GM19463 (cell line): Measurements from ENCODE around the gene BRI3BP.
"Not testable (repeated sequence)": the region's sequence is repeated elsewhere in the genome, so short reads cannot be mapped to it uniquely, and the experiment has no call there.

ENCODE experiments used
- ATAC-seq: cut with Tn5 transposase; IDR thresholded peaks from one replicate; pipeline ENCODE4 v1.9.1; 2021; ENCODE audit warnings: mild to moderate bottlenecking, moderate library complexity; ENCODE audit not compliant: unreplicated experiment

Gene BRI3BP

GRCh38 chr12:125018356-125018755 is 24.9 kb downstream of the BRI3BP start:
- no peak for ATAC-seq

DNA sequence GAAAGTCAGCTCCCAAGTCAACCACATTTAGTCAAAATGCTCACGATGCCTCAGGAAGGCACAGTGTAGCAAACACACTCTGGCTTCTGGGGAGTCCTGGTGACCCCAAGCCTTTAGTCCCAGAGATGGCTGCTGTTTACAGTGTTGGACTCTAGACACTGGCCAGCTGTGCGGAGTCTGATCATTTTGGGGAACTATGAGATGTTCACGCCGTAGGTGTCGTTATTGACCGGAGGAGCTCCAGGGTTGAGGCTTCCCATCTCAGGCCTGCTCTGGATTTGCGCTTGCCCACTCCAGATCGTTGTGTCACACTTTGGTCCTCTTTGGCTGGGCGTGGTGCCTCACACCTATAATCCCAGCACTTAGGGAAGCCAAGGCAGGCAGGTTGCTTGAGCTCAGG is 27.7 kb downstream of the BRI3BP start:
- ATAC-seq: no peak

DNA sequence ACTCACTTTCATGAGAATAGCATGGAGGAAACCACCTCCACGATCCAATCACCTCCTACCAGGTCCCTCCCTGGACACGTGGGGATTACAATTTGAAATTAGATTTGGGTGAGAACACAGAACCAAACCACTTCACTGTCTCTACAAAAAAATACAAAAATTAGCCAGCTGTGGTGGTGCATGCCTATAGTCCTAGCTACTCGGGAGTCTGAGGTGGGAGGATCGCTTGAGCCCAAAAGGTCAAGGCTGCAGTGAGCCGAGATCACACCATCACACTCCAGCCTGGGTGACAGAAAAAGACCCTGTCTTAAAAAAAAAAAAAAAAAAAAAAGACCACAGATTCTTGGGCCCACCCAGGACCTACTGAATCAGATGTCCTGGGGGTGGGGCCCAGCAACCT is 28.3 kb downstream of the BRI3BP start:
- no peak for ATAC-seq

- ATAC-seq: no peak
These were observed 29.6 kb downstream of the BRI3BP start for GRCh38 chr12:125023065-125023464.

GRCh38 chr12:125024949-125025563 is 31.6 kb downstream of the BRI3BP start:
- no peak for ATAC-seq

DNA sequence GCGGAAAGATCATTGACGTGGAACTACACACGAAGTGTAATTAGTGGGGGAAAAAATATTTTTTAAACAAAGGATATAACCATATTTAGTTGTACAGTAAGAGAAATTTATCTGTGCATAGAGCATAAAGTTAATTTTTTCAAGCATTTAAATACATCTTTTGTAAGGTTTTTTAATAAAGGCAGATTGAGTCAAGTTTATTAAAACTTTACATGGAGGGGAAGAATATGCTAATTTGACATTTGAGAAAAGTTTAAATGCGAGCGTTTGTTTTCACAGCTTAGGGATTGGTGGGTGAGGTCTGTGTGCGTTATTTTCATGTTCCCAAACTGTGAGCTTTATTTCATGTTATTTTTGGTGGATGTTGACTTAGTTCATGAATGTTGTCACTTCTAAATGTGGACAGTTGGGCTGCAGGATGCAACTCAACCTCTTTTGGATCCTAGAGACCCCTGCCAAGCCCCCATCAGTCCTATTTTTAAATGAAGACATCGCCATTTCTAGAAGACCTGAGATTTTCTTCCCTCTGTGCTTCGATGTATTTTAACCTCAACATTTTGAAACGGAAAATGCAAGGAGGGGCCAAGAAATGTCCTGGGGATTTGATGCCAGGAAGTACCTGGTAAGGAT is 32.3 kb downstream of the BRI3BP start:
- ATAC-seq: no peak

DNA sequence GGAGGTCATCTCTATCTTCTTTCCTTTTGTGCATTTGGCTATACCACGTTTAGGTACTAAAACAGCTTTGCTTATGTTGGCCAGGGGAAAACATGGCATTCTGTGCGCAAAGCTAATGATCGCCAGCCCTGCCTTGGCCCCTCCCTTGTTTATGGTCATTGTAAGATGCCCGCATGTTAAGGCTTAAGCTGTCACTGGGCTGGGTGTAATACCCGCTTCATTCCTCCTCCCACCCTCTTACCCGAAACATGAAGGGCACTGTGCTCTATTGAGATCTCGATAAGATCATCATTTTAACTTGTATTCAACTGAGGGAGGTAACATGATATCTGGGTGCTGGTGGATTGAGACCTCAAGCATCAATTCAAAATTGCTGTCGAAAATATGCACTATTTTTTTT is 34.7 kb downstream of the BRI3BP start:
- no peak for ATAC-seq

- no peak for ATAC-seq
These were observed 36.4 kb downstream of the BRI3BP start for GRCh38 chr12:125029761-125030358.

DNA sequence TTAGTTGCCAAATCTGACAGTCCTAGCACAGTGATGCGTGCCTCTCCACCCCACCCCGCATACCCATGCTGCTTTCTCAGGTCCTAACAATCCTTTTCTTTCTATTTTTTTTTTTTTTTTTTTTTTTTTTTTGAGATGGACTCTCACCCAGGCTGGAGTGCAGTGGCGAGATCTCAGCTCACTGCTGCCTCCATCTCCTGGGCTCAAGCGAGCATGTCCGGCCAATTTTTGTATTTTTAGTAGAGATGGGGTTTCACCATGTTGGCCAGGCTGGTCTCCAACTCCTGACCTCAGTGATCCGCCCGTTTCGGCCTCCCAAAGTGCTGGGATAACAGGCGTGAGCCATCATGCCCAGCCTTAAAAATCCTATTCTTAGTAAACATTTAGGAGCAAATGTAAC is 38.0 kb downstream of the BRI3BP start:
- ATAC-seq: not testable (repeated sequence)

- no peak for ATAC-seq
These were observed 39.2 kb downstream of the BRI3BP start for GRCh38 chr12:125032466-125033152.

DNA sequence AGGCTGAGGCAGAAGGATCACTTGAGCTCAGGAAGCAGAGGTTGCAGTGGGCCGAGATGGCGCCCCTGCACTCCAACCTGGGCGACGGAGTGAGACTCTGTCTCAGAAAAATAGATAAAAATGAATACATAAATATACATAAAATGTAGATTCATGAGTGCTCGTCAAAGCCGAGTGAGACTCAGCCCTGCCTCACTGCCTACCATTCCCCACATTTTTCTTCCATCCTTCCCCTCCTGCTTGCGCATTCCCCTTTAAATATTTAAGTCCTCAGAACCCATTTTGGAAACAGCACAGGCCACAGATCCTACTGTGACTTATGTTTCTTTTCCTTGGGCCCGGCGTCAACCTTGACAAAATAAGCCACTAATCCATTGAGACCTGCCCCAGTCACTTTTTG is 39.8 kb downstream of the BRI3BP start:
- ATAC-seq: no peak

GRCh38 chr12:125038976-125039625 is 45.7 kb downstream of the BRI3BP start:
- ATAC-seq: no peak

GRCh38 chr12:125049093-125049458 is 55.6 kb downstream of the BRI3BP start:
- no peak for ATAC-seq

- ATAC-seq: no peak
These were observed 57.0 kb downstream of the BRI3BP start for GRCh38 chr12:125050446-125050845.

GRCh38 chr12:125050868-125051267 is 57.4 kb downstream of the BRI3BP start:
- ATAC-seq: no peak

GRCh38 chr12:125053821-125054220 is 60.4 kb downstream of the BRI3BP start:
- no peak for ATAC-seq

GRCh38 chr12:125055591-125055990 is 62.1 kb downstream of the BRI3BP start:
- no peak for ATAC-seq

- no peak for ATAC-seq
These were observed 62.9 kb downstream of the BRI3BP start for GRCh38 chr12:125056306-125056705.

GRCh38 chr12:125057708-125058107 is 64.3 kb downstream of the BRI3BP start:
- ATAC-seq: no peak

DNA sequence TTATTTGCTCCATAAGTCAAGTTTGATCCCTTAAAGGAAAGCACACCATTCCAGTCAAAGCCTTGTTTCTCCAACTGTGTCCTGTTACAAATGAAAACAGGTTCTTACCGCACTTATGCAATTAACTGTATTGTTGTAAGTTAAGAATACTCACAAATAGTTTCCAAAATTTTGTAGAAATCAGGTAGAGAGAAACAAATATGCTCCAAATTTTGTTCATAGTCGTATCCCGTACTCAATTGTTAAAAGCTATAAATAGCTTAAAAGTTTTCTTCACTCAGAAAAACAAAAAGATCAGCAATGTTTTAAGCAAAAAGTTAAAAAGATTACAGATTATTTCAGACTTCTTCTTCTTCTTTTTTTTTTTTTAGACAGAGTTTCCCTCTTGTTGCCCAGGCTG is 67.8 kb downstream of the BRI3BP start:
- no peak for ATAC-seq

DNA sequence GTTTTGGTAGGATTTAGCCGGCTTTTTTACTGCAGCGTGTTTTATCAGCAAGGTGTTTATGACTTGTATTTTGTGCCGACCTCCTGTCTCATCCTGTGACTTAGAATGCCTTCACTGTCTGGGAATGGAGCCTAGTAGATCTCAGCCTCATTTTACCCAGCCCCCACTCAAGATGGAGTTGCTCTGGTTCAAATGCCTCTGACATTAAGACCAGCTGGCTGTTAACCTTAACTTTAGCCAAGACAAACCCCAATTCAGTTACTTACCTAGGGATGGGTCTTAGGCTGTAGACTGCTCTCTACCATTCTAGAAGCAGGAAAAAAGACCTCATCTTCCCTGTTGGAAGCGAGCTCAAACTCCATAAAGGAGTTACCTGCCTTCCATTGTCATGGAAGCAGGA is 70.1 kb downstream of the BRI3BP start:
- not testable (repeated sequence) for ATAC-seq
